RWPE2 (cell line): ENCODE measurements around the gene SCRN1.

Source experiments
- ATAC-seq: fragments of 200-7000 bp; cut with Tn5 transposase; 3 replicates; pipeline ENCODE4 v1.9.1; 2021; ENCODE audit warnings: low read depth
- DNase-seq: peaks from one replicate; pipeline ENCODE4 v3.0.0-alpha.2; 2020; ENCODE audit warnings: low spot score
- H3K27ac ChIP-seq: fragments of 450-650 bp; 2 replicates; pipeline ENCODE4 v1.5.1; 2017; ENCODE audit warnings: mild to moderate bottlenecking; ENCODE audit not compliant: poor library complexity, severe bottlenecking
- H3K27me3 ChIP-seq: fragments of 250-450 bp; sonication (Bioruptor Pico); 2 replicates; pipeline ENCODE4 v1.5.1; 2021; ENCODE audit warnings: mild to moderate bottlenecking, moderate library complexity; ENCODE audit not compliant: insufficient read depth, poor library complexity, severe bottlenecking
- H3K36me3 ChIP-seq: fragments of 250-450 bp; sonication (Bioruptor Pico); 2 replicates; pipeline ENCODE4 v1.5.1; 2020; ENCODE audit warnings: low read depth, mild to moderate bottlenecking, moderate library complexity
- H3K4me1 ChIP-seq: fragments of 250-450 bp; sonication (Bioruptor Pico); 2 replicates; pipeline ENCODE4 v1.5.1; 2021; ENCODE audit warnings: mild to moderate bottlenecking, moderate library complexity; ENCODE audit not compliant: insufficient read depth, poor library complexity, severe bottlenecking
- H3K4me3 ChIP-seq: fragments of 250-450 bp; sonication (Bioruptor Pico); 2 replicates; pipeline ENCODE4 v1.5.1; 2021; ENCODE audit warnings: mild to moderate bottlenecking, moderate library complexity; ENCODE audit not compliant: severe bottlenecking
- H3K9me3 ChIP-seq: fragments of 250-450 bp; sonication (Bioruptor Pico); 2 replicates; pipeline ENCODE4 v1.5.1; 2021; ENCODE audit warnings: mild to moderate bottlenecking, moderate library complexity; ENCODE audit not compliant: severe bottlenecking
- CTCF ChIP-seq: fragments of 450-650 bp; IDR thresholded peaks from one replicate; pipeline ENCODE4 v1.5.1; 2017; ENCODE audit warnings: mild to moderate bottlenecking, moderate library complexity; ENCODE audit not compliant: poor library complexity, severe bottlenecking

Gene SCRN1

GRCh38 chr7:29915481-29916215 is 74.0 kb downstream of the SCRN1 start:
- Histone ChIP-seq H3K4me1 (no peaks in the 10 kb centered on the region), H3K4me3 (no peak overlapping the region), H3K9me3 (no peaks in the 10 kb centered on the region), H3K36me3 (peaks cover 13% of the 10 kb centered on the region), H3K27ac (no peak overlapping the region), H3K27me3 (no peaks in the 10 kb centered on the region)
- DNase-seq (no peak), ATAC-seq (peak; percentile 51; the same call in 2 of the 3 replicates)
- TF ChIP-seq CTCF, result no peak

GRCh38 chr7:29914180-29914579 is 75.4 kb downstream of the SCRN1 start:
- DNase-seq, result no peak
- no peaks in the 10 kb centered on the region for H3K27me3 ChIP-seq
- TF ChIP-seq CTCF, result no peak
- no peaks in the 10 kb centered on the region for H3K4me1 ChIP-seq
- H3K4me3 ChIP-seq, result no peak overlapping the region
- no peak overlapping the region for H3K27ac ChIP-seq
- ATAC-seq, result no peak
- no peaks in the 10 kb centered on the region for H3K36me3 ChIP-seq
- no peaks in the 10 kb centered on the region for H3K9me3 ChIP-seq

- H3K27me3 ChIP-seq, result no peaks in the 10 kb centered on the region
Measured at GRCh38 chr7:29906200-29907022, 83.2 kb downstream of the SCRN1 start.

GRCh38 chr7:29900745-29901144 is 88.9 kb downstream of the SCRN1 start:
- no peaks in the 10 kb centered on the region for H3K27me3 ChIP-seq
- DNase-seq (no peak), ATAC-seq (no peak)
- no peak for TF ChIP-seq CTCF
- H3K4me3 ChIP-seq, result no peak overlapping the region
- H3K36me3 ChIP-seq, result no peaks in the 10 kb centered on the region
- H3K27ac ChIP-seq, result no peak overlapping the region
- H3K4me1 ChIP-seq, result no peaks in the 10 kb centered on the region
- H3K9me3 ChIP-seq, result no peaks in the 10 kb centered on the region

More at GRCh38 chr7:29906200-29907022, 83.2 kb downstream of the SCRN1 start:
- H3K4me3 ChIP-seq, result no peak overlapping the region
- H3K4me1 ChIP-seq, result no peaks in the 10 kb centered on the region
- peaks cover 7% of the 10 kb centered on the region for H3K9me3 ChIP-seq
- H3K27ac ChIP-seq, result no peak overlapping the region
- ATAC-seq, result no peak
- DNase-seq, result no peak
- no peak for TF ChIP-seq CTCF
- H3K36me3 ChIP-seq, result no peaks in the 10 kb centered on the region
